Lower lobe of right lung (tissue), 2 donors: Measurements from ENCODE around the gene SSPN. TPM values are rescaled to one million over a fixed set of nuclear protein-coding genes. Genes with fewer than 3 reads are reported as not detected.

Experiments
- ATAC-seq, 2 donors: fragments of 200-7000 bp; cut with Tn5 transposase; one replicate each; pipeline ENCODE4 v1.9.1; 2020 to 2022; ENCODE audit warnings: mild to moderate bottlenecking in 2 of 2, moderate library complexity in 2 of 2
- DNase-seq: peaks from one replicate; pipeline ENCODE4 v3.0.0-alpha.2; 2020
- H3K27ac ChIP-seq: fragments of 200-600 bp; one replicate; pipeline ENCODE4 v1.8.0; 2022
- H3K27me3 ChIP-seq: fragments of 200-600 bp; one replicate; pipeline ENCODE4 v1.8.0; 2022; ENCODE audit warnings: low read depth
- H3K36me3 ChIP-seq: fragments of 200-600 bp; one replicate; pipeline ENCODE4 v1.8.0; 2022; ENCODE audit warnings: mild to moderate bottlenecking
- H3K4me1 ChIP-seq: fragments of 200-600 bp; one replicate; pipeline ENCODE4 v1.8.0; 2022
- H3K4me3 ChIP-seq: fragments of 200-600 bp; one replicate; pipeline ENCODE4 v1.8.0; 2022; ENCODE audit warnings: mild to moderate bottlenecking
- H3K9me3 ChIP-seq: fragments of 200-600 bp; one replicate; pipeline ENCODE4 v1.8.0; 2022
- intact Hi-C: fragments of 100-400 bp; cut with DNase I; formaldehyde crosslinking; loops from one replicate; pipeline ENCODE4 v1.11.0; 2022
- total RNA-seq: library from RNA; stranded (reverse); fragmentation: NEBNext Ultra II Directional; extraction: Animal tissue kit (Norgen Biotek cat#: 25700); gene quantifications from one replicate; pipeline ENCODE4 v1.2.1, GENCODE V29; 2021
- TF ChIP-seq, protein P1 (sequence below): fragments of 200-600 bp; IDR thresholded peaks from one replicate; pipeline ENCODE4 v1.8.0; 2022; ENCODE audit warnings: antibody characterized with exemption, mild to moderate bottlenecking
- donor health status: DM: no; HTN: yes; CAD: no; lungs with severe emphysema.

Gene SSPN
- total RNA-seq, 1 donor from 2014 or later, result 12.8 TPM

- DNase-seq (no peak), ATAC-seq (no peak)
- Histone ChIP-seq H3K4me1 (no peaks in the 10 kb centered on the region), H3K9me3 (no peaks in the 10 kb centered on the region), H3K36me3 (no peaks in the 10 kb centered on the region), H3K27ac (no peak overlapping the region), H3K4me3 (no peak overlapping the region), H3K27me3 (no peaks in the 10 kb centered on the region)
- TF ChIP-seq, protein P1, sequence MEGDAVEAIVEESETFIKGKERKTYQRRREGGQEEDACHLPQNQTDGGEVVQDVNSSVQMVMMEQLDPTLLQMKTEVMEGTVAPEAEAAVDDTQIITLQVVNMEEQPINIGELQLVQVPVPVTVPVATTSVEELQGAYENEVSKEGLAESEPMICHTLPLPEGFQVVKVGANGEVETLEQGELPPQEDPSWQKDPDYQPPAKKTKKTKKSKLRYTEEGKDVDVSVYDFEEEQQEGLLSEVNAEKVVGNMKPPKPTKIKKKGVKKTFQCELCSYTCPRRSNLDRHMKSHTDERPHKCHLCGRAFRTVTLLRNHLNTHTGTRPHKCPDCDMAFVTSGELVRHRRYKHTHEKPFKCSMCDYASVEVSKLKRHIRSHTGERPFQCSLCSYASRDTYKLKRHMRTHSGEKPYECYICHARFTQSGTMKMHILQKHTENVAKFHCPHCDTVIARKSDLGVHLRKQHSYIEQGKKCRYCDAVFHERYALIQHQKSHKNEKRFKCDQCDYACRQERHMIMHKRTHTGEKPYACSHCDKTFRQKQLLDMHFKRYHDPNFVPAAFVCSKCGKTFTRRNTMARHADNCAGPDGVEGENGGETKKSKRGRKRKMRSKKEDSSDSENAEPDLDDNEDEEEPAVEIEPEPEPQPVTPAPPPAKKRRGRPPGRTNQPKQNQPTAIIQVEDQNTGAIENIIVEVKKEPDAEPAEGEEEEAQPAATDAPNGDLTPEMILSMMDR, result no peak
- intact Hi-C loops, result no loop called here
Measured at GRCh38 chr12:26214121-26214520, 18.7 kb downstream of the SSPN start.

- Histone ChIP-seq H3K4me1 (no peaks in the 10 kb centered on the region), H3K36me3 (no peaks in the 10 kb centered on the region), H3K27me3 (no peaks in the 10 kb centered on the region), H3K27ac (no peak overlapping the region), H3K4me3 (no peak overlapping the region), H3K9me3 (no peaks in the 10 kb centered on the region)
- DNase-seq (no peak), ATAC-seq (no peak)
- intact Hi-C loops, result no loop called here
- TF ChIP-seq, protein P1, result no peak
Measured at GRCh38 chr12:26219736-26220135, 24.4 kb downstream of the SSPN start.

GRCh38 chr12:26224657-26225056 is 29.3 kb downstream of the SSPN start:
- no peak for ATAC-seq
- TF ChIP-seq, protein P1, result no peak
- H3K4me1 ChIP-seq, result peaks cover 11% of the 10 kb centered on the region
- no peak overlapping the region for H3K27ac ChIP-seq
- peaks cover 12% of the 10 kb centered on the region for H3K27me3 ChIP-seq
- DNase-seq, result no peak
- H3K9me3 ChIP-seq, result no peaks in the 10 kb centered on the region
- H3K4me3 ChIP-seq, result no peak overlapping the region
- intact Hi-C loops, result no loop called here
- no peaks in the 10 kb centered on the region for H3K36me3 ChIP-seq

DNA sequence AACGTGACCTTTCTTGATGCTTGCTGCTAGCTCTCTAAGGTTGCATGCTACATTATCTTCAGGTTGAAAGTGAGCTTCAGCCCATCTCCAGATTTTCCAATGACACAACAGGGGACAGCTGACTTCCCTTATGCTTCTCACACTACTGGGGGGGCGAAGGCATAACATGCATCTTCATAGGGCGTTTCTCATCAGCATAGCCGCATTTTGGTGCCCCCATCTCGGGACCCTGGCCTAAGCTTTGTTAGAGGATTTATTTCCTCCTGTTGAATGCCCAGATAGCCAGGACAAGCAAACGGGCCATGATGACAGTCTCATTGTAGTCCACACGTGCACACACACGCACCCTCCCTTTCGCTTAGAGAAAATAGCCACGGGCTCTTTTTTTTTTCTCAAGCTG is 30.7 kb downstream of the SSPN start:
- no peaks in the 10 kb centered on the region for H3K9me3 ChIP-seq
- H3K27me3 ChIP-seq, result peaks cover 12% of the 10 kb centered on the region
- TF ChIP-seq, protein P1, result no peak
- intact Hi-C loops, result no loop called here
- ATAC-seq (peak in 1 of 2 donors; percentile 21), DNase-seq (no peak)
- peak overlapping the region; percentile 48 for H3K4me3 ChIP-seq
- H3K4me1 ChIP-seq, result peaks cover 11% of the 10 kb centered on the region
- H3K36me3 ChIP-seq, result no peaks in the 10 kb centered on the region
- no peak overlapping the region for H3K27ac ChIP-seq

DNA sequence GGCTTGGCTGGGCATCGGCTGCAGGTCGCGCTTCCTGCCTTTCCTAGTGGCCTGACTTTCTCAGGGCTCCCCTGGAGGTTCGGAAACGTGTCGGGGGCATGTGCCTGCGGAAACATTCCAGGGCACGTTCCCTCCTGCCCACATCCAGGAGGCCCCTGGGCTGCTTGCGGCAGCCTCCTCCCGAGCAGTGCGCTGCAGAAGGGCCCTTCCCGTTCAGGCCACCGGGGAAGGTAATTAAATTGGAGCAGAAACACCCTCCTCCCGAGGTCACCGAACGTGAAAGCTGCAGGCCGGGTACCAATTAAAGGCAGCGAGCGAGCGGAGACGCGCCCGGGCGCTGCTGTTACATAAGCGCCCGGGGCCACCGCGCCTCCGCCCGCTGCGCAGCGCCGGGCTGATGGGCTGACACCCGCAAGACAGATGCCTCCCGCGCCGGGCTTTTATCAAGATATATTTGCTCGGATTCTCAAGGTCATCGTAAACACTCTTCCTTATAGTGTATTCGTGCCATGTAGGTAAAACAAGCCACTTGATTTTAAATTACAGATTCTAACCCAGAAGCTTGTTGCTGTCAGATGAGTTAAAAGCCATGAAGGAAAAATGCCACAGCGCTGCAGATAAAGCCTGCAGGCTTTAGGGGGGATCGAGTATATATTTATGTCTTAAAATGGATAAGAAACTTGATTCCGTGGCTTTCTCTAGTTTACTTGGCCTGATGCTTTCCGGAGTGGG is 31.4 kb downstream of the SSPN start:
- ATAC-seq (peak; percentile 69 to 84), DNase-seq (no peak)
- Histone ChIP-seq H3K27ac (no peak overlapping the region), H3K4me3 (peak overlapping the region; percentile 48), H3K9me3 (no peaks in the 10 kb centered on the region), H3K4me1 (peaks cover 11% of the 10 kb centered on the region), H3K27me3 (peaks cover 12% of the 10 kb centered on the region), H3K36me3 (no peaks in the 10 kb centered on the region)
- intact Hi-C loops, result no loop called here
- TF ChIP-seq, protein P1, result no peak
